ENCODE data around the gene PRSS35. TPM values are rescaled to one million over a fixed set of nuclear protein-coding genes. Genes with fewer than 3 reads are reported as not detected.
"Not testable (repeated sequence)": the region's sequence is repeated elsewhere in the genome, so short reads cannot be mapped to it uniquely, and the experiment has no call there.

The PRSS35 gene
- total and polyA plus RNA-seq, 2 experiments from 2014 or later: 1.7 to 2.1 TPM

DNA sequence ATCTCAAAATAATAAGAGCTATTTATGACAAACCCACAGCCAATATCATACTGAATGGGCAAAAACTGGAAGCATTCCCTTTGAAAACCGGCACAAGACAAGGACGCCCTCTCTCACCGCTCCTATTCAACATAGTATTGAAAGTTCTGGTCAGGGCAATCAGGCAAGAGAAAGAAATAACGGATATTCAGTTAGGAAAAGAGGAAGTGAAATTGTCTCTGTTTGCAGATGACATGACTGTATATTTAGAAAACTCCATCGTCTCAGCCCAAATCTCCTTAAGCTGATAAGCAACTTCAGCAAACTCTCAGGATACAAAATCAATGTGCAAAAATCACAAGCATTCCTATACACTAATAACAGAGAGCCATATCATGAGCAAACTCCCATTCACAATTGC is 38.1 kb downstream of the PRSS35 start:
- not testable (repeated sequence) for H4K20me1 ChIP-seq (replicated peaks; ENCODE audit: insufficient read depth); H3K4me3 Mint-ChIP-seq; H3K4me2 ChIP-seq; H2AFZ ChIP-seq; H3F3A ChIP-seq (replicated peaks; ENCODE audit: low read depth); H3K9me2 ChIP-seq (ENCODE audit: insufficient read depth); H3K27me3 Mint-ChIP-seq (ENCODE audit: insufficient read depth, low read depth, poor library complexity); H3K9me3 Mint-ChIP-seq; H3K27ac Mint-ChIP-seq; H3K27ac ChIP-seq (ENCODE audit: low read depth); H3K4me1 Mint-ChIP-seq; H3K27me3 ChIP-seq (ENCODE audit: insufficient read depth); H3K36me3 Mint-ChIP-seq (ENCODE audit: low read depth); H3K36me3 ChIP-seq (ENCODE audit: insufficient read depth); H3K79me2 ChIP-seq (replicated peaks; ENCODE audit: insufficient read depth); H3K4me3 ChIP-seq; H3K4me1 ChIP-seq (ENCODE audit: insufficient read depth); DNase-seq (ENCODE audit: low spot score); ATAC-seq

DNA sequence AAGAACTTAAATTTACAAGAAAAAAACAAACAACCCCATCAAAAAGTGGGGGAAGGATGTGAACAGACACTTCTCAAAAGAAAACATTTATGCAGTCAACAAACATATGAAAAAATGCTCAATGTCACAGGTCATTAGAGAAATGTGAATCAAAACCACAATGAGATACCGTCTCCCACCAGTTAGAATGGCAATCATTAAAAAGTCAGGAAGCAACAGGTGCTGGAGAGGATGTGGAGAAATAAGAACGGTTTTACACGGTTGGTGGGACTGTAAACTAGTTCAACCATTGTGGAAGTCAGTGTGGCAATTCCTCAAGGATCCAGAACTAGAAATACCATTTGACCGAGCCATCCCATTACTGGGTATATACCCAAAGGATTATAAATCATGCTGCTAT is 39.4 kb downstream of the PRSS35 start:
- not testable (repeated sequence) for H3K4me2 ChIP-seq; H4K20me1 ChIP-seq (replicated peaks; ENCODE audit: insufficient read depth); H3K4me1 ChIP-seq (ENCODE audit: insufficient read depth); H3K27me3 Mint-ChIP-seq (ENCODE audit: insufficient read depth, low read depth, poor library complexity); H3K27ac Mint-ChIP-seq; ATAC-seq; H3K36me3 Mint-ChIP-seq (ENCODE audit: low read depth); H3K9me3 Mint-ChIP-seq; H3K27me3 ChIP-seq (ENCODE audit: insufficient read depth); H3K27ac ChIP-seq (ENCODE audit: low read depth); H3K79me2 ChIP-seq (replicated peaks; ENCODE audit: insufficient read depth); H3F3A ChIP-seq (replicated peaks; ENCODE audit: low read depth); H3K9me2 ChIP-seq (ENCODE audit: insufficient read depth); H3K4me3 ChIP-seq; H3K36me3 ChIP-seq (ENCODE audit: insufficient read depth); DNase-seq (ENCODE audit: low spot score); H3K4me3 Mint-ChIP-seq; H3K4me1 Mint-ChIP-seq; H2AFZ ChIP-seq

DNA sequence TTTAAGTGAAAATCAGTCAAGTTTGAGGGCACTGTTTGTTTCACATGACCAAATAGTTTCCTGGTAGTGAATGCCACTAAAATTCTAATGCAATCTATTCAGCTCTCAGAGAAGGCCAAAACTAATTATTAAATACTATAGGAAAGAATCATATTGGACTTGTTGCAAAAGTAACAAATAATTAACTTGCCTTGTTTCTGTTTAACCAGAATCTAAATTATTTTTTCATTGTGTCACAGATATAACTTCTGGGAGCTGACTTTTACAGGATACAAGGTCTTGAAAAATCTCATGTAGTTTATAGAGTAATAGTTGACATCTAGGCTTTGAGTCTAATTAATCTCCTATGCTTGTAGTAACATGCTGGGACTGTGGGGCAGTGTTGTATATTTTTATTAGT is 44.5 kb downstream of the PRSS35 start:
- peaks cover 7% of the 10 kb centered on the region; the same call in 2 of the 3 replicates for H3K4me1 Mint-ChIP-seq
- H3K4me3 ChIP-seq: no peak overlapping the region
- H3K36me3 ChIP-seq (ENCODE audit: insufficient read depth): no peaks in the 10 kb centered on the region
- H3K4me2 ChIP-seq: no peak overlapping the region
- no peaks in the 10 kb centered on the region for H3F3A ChIP-seq (replicated peaks; ENCODE audit: low read depth)
- H3K4me1 ChIP-seq (ENCODE audit: insufficient read depth): no peaks in the 10 kb centered on the region
- ATAC-seq (no peak), DNase-seq (ENCODE audit: low spot score) (no peak)
- H3K9me3 Mint-ChIP-seq: no peaks in the 10 kb centered on the region
- no peaks in the 10 kb centered on the region for H3K9me2 ChIP-seq (ENCODE audit: insufficient read depth)
- H3K27ac ChIP-seq (ENCODE audit: low read depth): no peak overlapping the region
- H3K27me3 Mint-ChIP-seq (ENCODE audit: insufficient read depth, low read depth, poor library complexity): no peaks in the 10 kb centered on the region
- no peaks in the 10 kb centered on the region for H3K79me2 ChIP-seq (replicated peaks; ENCODE audit: insufficient read depth)
- H3K36me3 Mint-ChIP-seq (ENCODE audit: low read depth): no peaks in the 10 kb centered on the region
- H2AFZ ChIP-seq: no peak overlapping the region
- no peak overlapping the region for H3K4me3 Mint-ChIP-seq
- no peaks in the 10 kb centered on the region for H3K27me3 ChIP-seq (ENCODE audit: insufficient read depth)
- H4K20me1 ChIP-seq (replicated peaks; ENCODE audit: insufficient read depth): no peaks in the 10 kb centered on the region; the same call in 1 of the 2 replicates
- no peak overlapping the region for H3K27ac Mint-ChIP-seq
- no peak for TF ChIP-seq ZNF331 (CRISPR knock-in tag; IDR thresholded peaks at IDR 0.05; ENCODE audit: low read depth)
- TF ChIP-seq JUNB (IDR thresholded peaks at IDR 0.05; ENCODE audit: unreplicated experiment): no peak
- no peak for TF ChIP-seq POLR2AphosphoS5 (IDR thresholded peaks at IDR 0.05; ENCODE audit: low read depth)
- TF ChIP-seq, protein P1, sequence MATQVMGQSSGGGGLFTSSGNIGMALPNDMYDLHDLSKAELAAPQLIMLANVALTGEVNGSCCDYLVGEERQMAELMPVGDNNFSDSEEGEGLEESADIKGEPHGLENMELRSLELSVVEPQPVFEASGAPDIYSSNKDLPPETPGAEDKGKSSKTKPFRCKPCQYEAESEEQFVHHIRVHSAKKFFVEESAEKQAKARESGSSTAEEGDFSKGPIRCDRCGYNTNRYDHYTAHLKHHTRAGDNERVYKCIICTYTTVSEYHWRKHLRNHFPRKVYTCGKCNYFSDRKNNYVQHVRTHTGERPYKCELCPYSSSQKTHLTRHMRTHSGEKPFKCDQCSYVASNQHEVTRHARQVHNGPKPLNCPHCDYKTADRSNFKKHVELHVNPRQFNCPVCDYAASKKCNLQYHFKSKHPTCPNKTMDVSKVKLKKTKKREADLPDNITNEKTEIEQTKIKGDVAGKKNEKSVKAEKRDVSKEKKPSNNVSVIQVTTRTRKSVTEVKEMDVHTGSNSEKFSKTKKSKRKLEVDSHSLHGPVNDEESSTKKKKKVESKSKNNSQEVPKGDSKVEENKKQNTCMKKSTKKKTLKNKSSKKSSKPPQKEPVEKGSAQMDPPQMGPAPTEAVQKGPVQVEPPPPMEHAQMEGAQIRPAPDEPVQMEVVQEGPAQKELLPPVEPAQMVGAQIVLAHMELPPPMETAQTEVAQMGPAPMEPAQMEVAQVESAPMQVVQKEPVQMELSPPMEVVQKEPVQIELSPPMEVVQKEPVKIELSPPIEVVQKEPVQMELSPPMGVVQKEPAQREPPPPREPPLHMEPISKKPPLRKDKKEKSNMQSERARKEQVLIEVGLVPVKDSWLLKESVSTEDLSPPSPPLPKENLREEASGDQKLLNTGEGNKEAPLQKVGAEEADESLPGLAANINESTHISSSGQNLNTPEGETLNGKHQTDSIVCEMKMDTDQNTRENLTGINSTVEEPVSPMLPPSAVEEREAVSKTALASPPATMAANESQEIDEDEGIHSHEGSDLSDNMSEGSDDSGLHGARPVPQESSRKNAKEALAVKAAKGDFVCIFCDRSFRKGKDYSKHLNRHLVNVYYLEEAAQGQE (IDR thresholded peaks at IDR 0.05; ENCODE audit: unreplicated experiment): no peak
- TF ChIP-seq STAT1 (IDR thresholded peaks at IDR 0.05; ENCODE audit: unreplicated experiment): no peak
- TF ChIP-seq, protein P2, sequence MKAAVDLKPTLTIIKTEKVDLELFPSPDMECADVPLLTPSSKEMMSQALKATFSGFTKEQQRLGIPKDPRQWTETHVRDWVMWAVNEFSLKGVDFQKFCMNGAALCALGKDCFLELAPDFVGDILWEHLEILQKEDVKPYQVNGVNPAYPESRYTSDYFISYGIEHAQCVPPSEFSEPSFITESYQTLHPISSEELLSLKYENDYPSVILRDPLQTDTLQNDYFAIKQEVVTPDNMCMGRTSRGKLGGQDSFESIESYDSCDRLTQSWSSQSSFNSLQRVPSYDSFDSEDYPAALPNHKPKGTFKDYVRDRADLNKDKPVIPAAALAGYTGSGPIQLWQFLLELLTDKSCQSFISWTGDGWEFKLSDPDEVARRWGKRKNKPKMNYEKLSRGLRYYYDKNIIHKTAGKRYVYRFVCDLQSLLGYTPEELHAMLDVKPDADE (IDR thresholded peaks at IDR 0.05): no peak
- no peak for TF ChIP-seq CREB1 (CRISPR knock-in tag; IDR thresholded peaks at IDR 0.05; ENCODE audit: low read depth)
- TF ChIP-seq NANOG (IDR thresholded peaks at IDR 0.05; ENCODE audit: borderline replicate concordance): no peak
- TF ChIP-seq, protein P3, sequence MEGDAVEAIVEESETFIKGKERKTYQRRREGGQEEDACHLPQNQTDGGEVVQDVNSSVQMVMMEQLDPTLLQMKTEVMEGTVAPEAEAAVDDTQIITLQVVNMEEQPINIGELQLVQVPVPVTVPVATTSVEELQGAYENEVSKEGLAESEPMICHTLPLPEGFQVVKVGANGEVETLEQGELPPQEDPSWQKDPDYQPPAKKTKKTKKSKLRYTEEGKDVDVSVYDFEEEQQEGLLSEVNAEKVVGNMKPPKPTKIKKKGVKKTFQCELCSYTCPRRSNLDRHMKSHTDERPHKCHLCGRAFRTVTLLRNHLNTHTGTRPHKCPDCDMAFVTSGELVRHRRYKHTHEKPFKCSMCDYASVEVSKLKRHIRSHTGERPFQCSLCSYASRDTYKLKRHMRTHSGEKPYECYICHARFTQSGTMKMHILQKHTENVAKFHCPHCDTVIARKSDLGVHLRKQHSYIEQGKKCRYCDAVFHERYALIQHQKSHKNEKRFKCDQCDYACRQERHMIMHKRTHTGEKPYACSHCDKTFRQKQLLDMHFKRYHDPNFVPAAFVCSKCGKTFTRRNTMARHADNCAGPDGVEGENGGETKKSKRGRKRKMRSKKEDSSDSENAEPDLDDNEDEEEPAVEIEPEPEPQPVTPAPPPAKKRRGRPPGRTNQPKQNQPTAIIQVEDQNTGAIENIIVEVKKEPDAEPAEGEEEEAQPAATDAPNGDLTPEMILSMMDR (conservative IDR thresholded peaks at IDR 0.05; ENCODE audit: low read depth in 2 of 2): no peak
- no peak for TF ChIP-seq EZH2phosphoT487 (IDR thresholded peaks at IDR 0.05; ENCODE audit: unreplicated experiment)

Measured in GM23338 (cell line).